Trophoblast cell (in vitro differentiated cells and primary cell): ENCODE results near the gene UBAP1L.

Experiments used
- DNase-seq, 2 donors: peaks; one replicate each; pipeline ENCODE4 v3.0.0-alpha.2; 2016
- H2AFZ ChIP-seq: 2 replicates; pipeline ENCODE4 v1.6.1; 2013; ENCODE audit warnings: low read length, moderate library complexity, mild to moderate bottlenecking; ENCODE audit not compliant: insufficient read depth, poor library complexity
- H2AK5ac ChIP-seq: 2 replicates; pipeline ENCODE4 v1.6.1; 2013; ENCODE audit warnings: mild to moderate bottlenecking, low read length
- H2BK120ac ChIP-seq: 2 replicates; pipeline ENCODE4 v1.6.1; 2013; ENCODE audit warnings: low read length, mild to moderate bottlenecking, moderate library complexity; ENCODE audit not compliant: insufficient read depth, poor library complexity
- H2BK12ac ChIP-seq: 2 replicates; pipeline ENCODE4 v1.6.1; 2013; ENCODE audit warnings: mild to moderate bottlenecking, low read length, moderate library complexity
- H2BK5ac ChIP-seq: 2 replicates; pipeline ENCODE4 v1.6.1; 2013; ENCODE audit warnings: low read length, low read depth, moderate library complexity, mild to moderate bottlenecking; ENCODE audit not compliant: poor library complexity
- H3K14ac ChIP-seq: 2 replicates; pipeline ENCODE4 v1.6.1; 2013; ENCODE audit warnings: mild to moderate bottlenecking, low read length
- H3K18ac ChIP-seq: 2 replicates; pipeline ENCODE4 v1.6.1; 2013; ENCODE audit warnings: mild to moderate bottlenecking, low read length
- H3K23ac ChIP-seq: 2 replicates; pipeline ENCODE4 v1.6.1; 2013; ENCODE audit warnings: low read length
- H3K27ac ChIP-seq: 2 replicates; pipeline ENCODE4 v1.5.1; 2013; ENCODE audit warnings: low read depth, mild to moderate bottlenecking, inconsistent platforms, low read length, moderate library complexity
- H3K27me3 ChIP-seq: 2 replicates; pipeline ENCODE4 v1.6.1; 2013; ENCODE audit warnings: inconsistent platforms, mild to moderate bottlenecking, low read length, moderate library complexity; ENCODE audit not compliant: insufficient read depth
- H3K36me3 ChIP-seq, 2 experiments: 1 replicate in 1 of 2; 2 replicates in 1 of 2; pipeline ENCODE4 v1.6.1; 2013; ENCODE audit warnings: low read length in 2 of 2, mild to moderate bottlenecking in 2 of 2, moderate library complexity in 1 of 2; ENCODE audit not compliant: insufficient read depth in 2 of 2, control insufficient read depth in 1 of 2
- H3K4ac ChIP-seq: 2 replicates; pipeline ENCODE4 v1.6.1; 2013; ENCODE audit warnings: low read depth, mild to moderate bottlenecking, low read length, moderate library complexity
- H3K4me1 ChIP-seq, 2 experiments: 1 replicate in 1 of 2; 2 replicates in 1 of 2; pipeline ENCODE4 v1.6.1; 2013; ENCODE audit warnings: low read length in 2 of 2, mild to moderate bottlenecking in 2 of 2, moderate library complexity in 1 of 2; ENCODE audit not compliant: insufficient read depth in 2 of 2, control insufficient read depth in 1 of 2
- H3K4me2 ChIP-seq: 2 replicates; pipeline ENCODE4 v1.6.1; 2013; ENCODE audit warnings: inconsistent platforms, mild to moderate bottlenecking, low read length, moderate library complexity
- H3K4me3 ChIP-seq: 2 replicates; pipeline ENCODE4 v1.5.1; 2013; ENCODE audit warnings: mild to moderate bottlenecking, low read depth, low read length, inconsistent platforms
- H3K79me1 ChIP-seq: one replicate; pipeline ENCODE4 v1.6.1; 2013; ENCODE audit warnings: low read length
- H3K79me2 ChIP-seq: 2 replicates; pipeline ENCODE4 v1.6.1; 2013; ENCODE audit warnings: low read length, mild to moderate bottlenecking; ENCODE audit not compliant: control insufficient read depth, insufficient read depth, poor library complexity
- H3K9ac ChIP-seq: 2 replicates; pipeline ENCODE4 v1.6.1; 2013; ENCODE audit warnings: mild to moderate bottlenecking, low read length
- H3K9me3 ChIP-seq: 2 replicates; pipeline ENCODE4 v1.6.1; 2013; ENCODE audit warnings: low read depth, mild to moderate bottlenecking, control low read depth, inconsistent platforms, low read length; ENCODE audit not compliant: insufficient read depth
- H4K12ac ChIP-seq: 2 replicates; pipeline ENCODE4 v1.6.1; 2013; ENCODE audit warnings: low read depth, mild to moderate bottlenecking, low read length, moderate library complexity
- H4K8ac ChIP-seq: 2 replicates; pipeline ENCODE4 v1.6.1; 2013; ENCODE audit warnings: low read depth, mild to moderate bottlenecking, low read length, moderate library complexity
- H4K91ac ChIP-seq: one replicate; pipeline ENCODE4 v1.6.1; 2013; ENCODE audit warnings: low read depth, mild to moderate bottlenecking, low read length, moderate library complexity
- WGBS: extraction: QIAGEN DNeasy Blood & Tissue Kit; methylation state at CpG from one replicate; pipeline ENCODE4 v1.1.7; 2013; ENCODE audit warnings: missing lambda C conversion rate; ENCODE audit not compliant: insufficient read length, insufficient coverage; ENCODE audit errors: extremely low coverage; 5-methylcytosine and 5-hydroxymethylcytosine counted together

The UBAP1L gene

DNA sequence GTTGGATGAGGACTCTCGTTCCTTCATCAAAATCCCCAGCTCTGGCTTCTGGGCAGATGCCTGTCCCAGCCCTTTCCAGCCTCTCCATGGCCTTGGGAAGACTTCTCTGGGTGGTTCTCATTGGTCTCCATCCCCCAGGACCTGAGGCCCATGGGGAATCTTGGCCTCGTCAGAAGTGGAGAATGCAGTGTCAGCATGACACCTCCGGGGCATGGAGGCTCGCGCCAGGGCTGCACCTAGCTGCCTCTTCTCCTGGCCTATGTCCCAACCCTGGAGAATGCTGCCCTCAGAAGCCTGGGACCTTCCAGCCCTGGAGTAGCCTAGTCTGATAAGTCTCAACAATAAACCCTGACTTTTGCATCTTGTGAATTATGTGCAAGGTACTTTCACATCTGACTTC, 35.4 kb downstream of the UBAP1L start:
- Histone ChIP-seq H3K79me2 (no peaks in the 10 kb centered on the region), H3K4ac (no peak overlapping the region), H2AFZ (no peak overlapping the region), H3K79me1 (no peaks in the 10 kb centered on the region), H3K36me3 (no peaks in the 10 kb centered on the region), H2BK12ac (no peak overlapping the region), H3K27me3 (no peaks in the 10 kb centered on the region), H3K18ac (no peak overlapping the region), H4K8ac (no peak overlapping the region), H2AK5ac (no peak overlapping the region), H4K12ac (no peak overlapping the region), H2BK120ac (no peak overlapping the region), H4K91ac (no peak overlapping the region), H3K23ac (no peak overlapping the region), H2BK5ac (no peak overlapping the region), H3K4me1 (peaks cover 2 to 7% of the 10 kb centered on the region in 2 experiments), H3K27ac (no peak overlapping the region), H3K9me3 (peaks cover 9% of the 10 kb centered on the region), H3K4me3 (no peak overlapping the region), H3K9ac (no peak overlapping the region), H3K14ac (no peak overlapping the region), H3K4me2 (no peak overlapping the region)
- peak; percentile 59 to 74 for DNase-seq
- WGBS, result no CpG with 5 or more reads among the region's 5 CpGs

DNA sequence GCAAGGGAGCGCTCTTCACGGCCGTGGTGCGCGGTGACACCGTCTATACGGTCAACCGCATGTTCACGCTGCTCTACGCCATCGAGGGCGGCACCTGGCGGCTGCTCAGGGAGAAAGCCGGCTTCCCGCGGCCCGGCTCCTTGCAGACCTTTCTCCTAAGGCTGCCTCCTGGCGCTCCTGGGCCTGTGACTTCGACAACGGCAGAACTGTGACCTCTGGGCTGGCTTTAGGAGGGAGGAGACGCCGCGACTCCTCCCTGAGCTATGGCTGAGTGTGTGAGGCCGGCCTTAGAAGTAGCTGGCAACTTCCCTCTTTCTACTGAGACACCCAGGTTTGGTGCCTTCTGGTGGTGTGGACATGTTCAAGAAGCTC, 37.0 kb downstream of the UBAP1L start:
- no peaks in the 10 kb centered on the region for H3K79me1 ChIP-seq
- H2BK5ac ChIP-seq, result no peak overlapping the region
- no CpG with 5 or more reads among the region's 24 CpGs for WGBS

DNA sequence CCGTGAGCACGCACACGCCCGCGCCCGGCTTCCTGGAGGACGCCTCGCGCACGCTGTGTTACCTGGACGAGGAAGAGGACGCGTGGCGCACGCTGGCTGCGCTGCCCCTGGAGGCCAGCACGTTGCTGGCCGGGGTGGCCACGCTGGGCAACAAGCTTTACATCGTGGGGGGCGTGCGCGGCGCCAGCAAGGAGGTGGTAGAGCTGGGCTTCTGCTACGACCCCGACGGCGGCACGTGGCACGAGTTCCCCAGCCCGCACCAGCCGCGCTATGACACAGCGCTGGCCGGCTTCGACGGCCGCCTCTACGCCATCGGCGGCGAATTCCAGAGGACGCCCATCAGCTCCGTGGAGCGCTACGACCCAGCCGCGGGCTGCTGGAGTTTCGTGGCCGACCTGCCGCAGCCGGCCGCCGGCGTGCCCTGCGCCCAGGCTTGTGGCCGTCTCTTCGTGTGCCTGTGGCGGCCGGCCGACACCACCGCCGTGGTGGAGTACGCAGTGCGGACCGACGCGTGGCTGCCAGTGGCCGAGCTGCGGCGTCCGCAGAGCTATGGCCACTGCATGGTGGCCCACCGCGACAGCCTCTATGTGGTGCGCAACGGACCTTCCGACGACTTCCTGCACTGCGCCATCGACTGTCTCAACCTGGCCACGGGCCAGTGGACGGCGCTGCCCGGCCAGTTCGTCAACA, 37.6 kb downstream of the UBAP1L start:
- no peak overlapping the region for H2AFZ ChIP-seq

More for the DNA sequence above, 37.0 kb downstream of the UBAP1L start:
- no peaks in the 10 kb centered on the region for H3K79me2 ChIP-seq
- no peak overlapping the region for H3K4ac ChIP-seq
- H4K12ac ChIP-seq, result no peak overlapping the region
- no peak overlapping the region for H3K27ac ChIP-seq
- H3K4me2 ChIP-seq, result no peak overlapping the region
- H2AFZ ChIP-seq, result no peak overlapping the region
- H3K4me3 ChIP-seq, result no peak overlapping the region
- H3K14ac ChIP-seq, result no peak overlapping the region
- no peak overlapping the region for H3K18ac ChIP-seq
- H2BK12ac ChIP-seq, result no peak overlapping the region
- H3K23ac ChIP-seq, result no peak overlapping the region
- peaks cover 2 to 7% of the 10 kb centered on the region in 2 experiments for H3K4me1 ChIP-seq
- H2AK5ac ChIP-seq, result no peak overlapping the region
- no peak overlapping the region for H4K8ac ChIP-seq
- DNase-seq, result peak; percentile 55 to 76
- H3K9me3 ChIP-seq, result peaks cover 9% of the 10 kb centered on the region
- H3K9ac ChIP-seq, result no peak overlapping the region
- no peak overlapping the region for H4K91ac ChIP-seq
- no peaks in the 10 kb centered on the region for H3K27me3 ChIP-seq
- H2BK120ac ChIP-seq, result no peak overlapping the region
- H3K36me3 ChIP-seq, result no peaks in the 10 kb centered on the region

DNA sequence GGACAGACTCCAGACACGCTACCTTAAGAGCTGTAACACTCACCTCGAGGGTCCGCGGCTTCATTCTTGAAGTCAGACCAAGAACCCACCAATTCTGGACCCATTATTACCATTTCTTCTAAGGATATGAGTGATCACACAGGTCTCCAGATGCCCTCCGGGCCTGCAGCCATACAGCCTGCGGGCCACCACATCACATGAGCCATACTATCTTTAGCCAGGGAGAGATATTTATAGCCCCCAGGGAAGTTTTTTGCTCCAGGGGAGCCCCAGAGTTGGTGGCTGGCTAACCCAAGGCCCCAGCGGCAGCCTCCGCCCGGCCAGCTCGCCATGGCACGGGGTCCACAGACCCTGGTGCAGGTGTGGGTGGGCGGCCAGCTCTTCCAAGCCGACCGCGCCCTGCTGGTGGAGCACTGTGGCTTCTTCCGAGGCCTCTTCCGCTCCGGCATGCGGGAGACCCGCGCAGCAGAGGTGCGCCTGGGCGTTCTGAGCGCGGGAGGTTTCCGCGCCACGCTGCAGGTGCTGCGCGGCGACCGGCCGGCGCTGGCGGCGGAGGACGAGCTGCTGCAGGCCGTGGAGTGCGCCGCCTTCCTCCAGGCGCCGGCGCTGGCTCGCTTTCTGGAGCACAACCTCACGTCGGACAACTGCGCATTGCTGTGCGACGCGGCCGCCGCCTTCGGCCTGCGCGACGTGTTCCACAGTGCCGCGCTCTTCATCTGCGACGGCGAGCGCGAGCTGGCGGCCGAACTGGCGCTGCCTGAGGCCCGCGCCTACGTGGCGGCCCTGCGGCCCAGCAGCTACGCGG, 38.3 kb downstream of the UBAP1L start, which contains the start of gene KBTBD13:
Gene KBTBD13 (plus strand): TSS at position 261 of the 805 bp plus-strand sequence. CDS start 70 bp downstream, at position 331.
- Histone ChIP-seq H3K4me3 (no peak within 1 kb of the TSS), H4K8ac (no peak within 1 kb of the TSS), H2AFZ (no peak within 1 kb of the TSS), H2AK5ac (no peak within 1 kb of the TSS), H3K79me1 (no peaks in the 10 kb centered on the region), H4K91ac (no peak within 1 kb of the TSS), H3K9me3 (peaks cover 6% of the 10 kb centered on the region), H3K36me3 (no peaks in the 10 kb centered on the region), H3K18ac (no peak within 1 kb of the TSS), H3K9ac (no peak within 1 kb of the TSS), H2BK5ac (no peak within 1 kb of the TSS), H4K12ac (no peak within 1 kb of the TSS), H3K27me3 (no peaks in the 10 kb centered on the region), H2BK12ac (no peak within 1 kb of the TSS), H3K27ac (no peak within 1 kb of the TSS), H3K23ac (no peak within 1 kb of the TSS), H3K14ac (no peak within 1 kb of the TSS), H3K4me1 (peaks cover 3 to 9% of the 10 kb centered on the region in 2 experiments), H3K4me2 (no peak within 1 kb of the TSS), H3K4ac (no peak within 1 kb of the TSS), H3K79me2 (no peaks in the 10 kb centered on the region), H2BK120ac (no peak within 1 kb of the TSS)
- DNase-seq, result peak in 1 of 2 donors; percentile 10
- no CpG with 5 or more reads among the region's 73 CpGs for WGBS

More for the DNA sequence above, 37.6 kb downstream of the UBAP1L start:
- no peak overlapping the region for H2BK12ac ChIP-seq
- WGBS, result no CpG with 5 or more reads among the region's 85 CpGs
- H4K8ac ChIP-seq, result no peak overlapping the region
- H3K4me1 ChIP-seq, result peaks cover 1 to 7% of the 10 kb centered on the region in 2 experiments
- H3K18ac ChIP-seq, result no peak overlapping the region
- H3K79me2 ChIP-seq, result no peaks in the 10 kb centered on the region
- no peak overlapping the region for H3K4ac ChIP-seq
- H3K9me3 ChIP-seq, result peaks cover 9% of the 10 kb centered on the region
- H3K23ac ChIP-seq, result no peak overlapping the region
- no peak overlapping the region for H3K14ac ChIP-seq
- H2BK120ac ChIP-seq, result no peak overlapping the region
- no peak overlapping the region for H4K12ac ChIP-seq
- H3K27me3 ChIP-seq, result no peaks in the 10 kb centered on the region
- no peak overlapping the region for H2AK5ac ChIP-seq
- no peak overlapping the region for H3K9ac ChIP-seq
- DNase-seq, result no peak
- H3K4me2 ChIP-seq, result no peak overlapping the region
- H3K27ac ChIP-seq, result no peak overlapping the region
- no peaks in the 10 kb centered on the region for H3K79me1 ChIP-seq
- H4K91ac ChIP-seq, result no peak overlapping the region
- H3K36me3 ChIP-seq, result no peaks in the 10 kb centered on the region
- no peak overlapping the region for H2BK5ac ChIP-seq
- no peak overlapping the region for H3K4me3 ChIP-seq
